ENCODE measurements around the gene EIF4A3. TPM values are rescaled to one million over a fixed set of nuclear protein-coding genes. Genes with fewer than 3 reads are reported as not detected.

The EIF4A3 gene
- total and polyA plus RNA-seq, 10 of the 15 experiments (the other 5 are each of a cell fraction or from before 2014, with no cell fraction given) = 53.3 to 225 (median 103) TPM

DNA sequence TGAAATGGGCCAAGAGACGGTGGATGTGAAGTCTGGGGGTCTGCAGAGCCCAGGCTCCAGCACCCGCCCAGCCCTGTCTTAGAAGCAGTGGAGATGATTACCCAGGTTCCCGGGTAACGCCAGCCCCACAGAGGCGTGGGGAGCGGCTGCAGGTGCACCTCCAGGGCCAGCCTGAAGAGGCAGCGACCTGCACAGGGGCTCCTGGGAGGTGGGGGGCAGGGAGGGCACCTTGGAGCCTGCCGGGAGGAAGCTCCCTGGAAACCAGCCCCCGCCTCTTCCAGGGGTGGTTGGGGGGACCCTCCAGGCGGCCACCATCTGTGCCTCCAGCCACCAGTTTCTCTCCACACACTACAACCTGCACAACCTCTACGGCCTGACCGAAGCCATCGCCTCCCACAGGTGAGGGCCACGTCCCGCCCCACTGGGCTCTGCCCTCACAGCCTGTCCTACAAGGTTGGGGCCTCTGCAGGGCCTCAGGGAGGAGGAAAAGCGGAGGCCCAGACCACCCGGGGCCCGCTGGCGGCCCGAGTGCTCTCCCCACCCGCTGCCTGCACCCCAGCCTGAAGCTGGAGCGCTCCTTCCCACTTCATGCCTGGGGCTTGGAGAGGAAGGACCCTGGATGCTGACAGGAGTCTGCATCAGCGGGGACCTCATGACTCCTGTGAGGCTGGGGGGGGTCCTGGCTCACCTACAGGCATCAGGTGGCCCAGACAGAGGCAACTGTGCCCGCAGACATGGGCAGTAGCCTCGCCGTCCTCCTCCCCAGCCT is 35.0 kb downstream of the EIF4A3 start:
- POLR2A ChIA-PET = interaction anchor here (0.6 kb wide), 1 partner anchor 1677 kb away, joined by 3 read pairs; no protein-coding TSS in a partner anchor
- Histone ChIP-seq H3K4me1 (ENCODE audit: control insufficient read depth, insufficient read depth, low read length) (no peaks in the 10 kb centered on the region), H3K79me2 (ENCODE audit: control insufficient read depth, insufficient read depth, low read length) (no peaks in the 10 kb centered on the region), H3K9me3 (replicated peaks; ENCODE audit: control insufficient read depth, insufficient read depth, low read length) (no peaks in the 10 kb centered on the region; the same call in 2 of the 3 replicates), H3K9ac (ENCODE audit: control insufficient read depth, insufficient read depth, low read length) (no peak overlapping the region), H4K20me1 (ENCODE audit: control insufficient read depth, insufficient read depth) (no peaks in the 10 kb centered on the region; the same call in 1 of the 2 replicates), H3K27ac (ENCODE audit: control insufficient read depth, insufficient read depth) (no peak overlapping the region), H2AFZ (ENCODE audit: control insufficient read depth, low read depth, low read length) (no peak overlapping the region), H3K4me3 (no peak overlapping the region), H3K27me3 (replicated peaks in 1 of 2; ENCODE audit: control insufficient read depth in 2 of 2, insufficient read depth in 2 of 2, low read length in 1 of 2) (peaks cover 0 to 3% of the 10 kb centered on the region in 2 experiments; a peak in 2 of 4 replicates), H3K36me3 (ENCODE audit: control insufficient read depth in 2 of 2, insufficient read depth in 2 of 2, low read length in 1 of 2) (no peaks in the 10 kb centered on the region), H3K4me2 (ENCODE audit: control insufficient read depth, insufficient read depth) (no peak overlapping the region)
- no peak for DNase-seq (ENCODE audit: low read depth, low spot score)
- 39% methylated on average over 25 of the region's 26 CpGs for WGBS (ENCODE audit: insufficient coverage, insufficient replicate concordance, low lambda C conversion rate, missing lambda C conversion rate)
- SMC1A ChIA-PET (ENCODE audit: uncharacterized antibody, unreplicated experiment) = no interaction called here
- BruUV-seq (replicated peaks) = no TSS peak
- CTCF ChIA-PET = no interaction called here
- intact Hi-C loops (cut with micrococcal nuclease; ENCODE audit: unreplicated experiment) = no loop called here
- RAD21 ChIA-PET (ENCODE audit: unreplicated experiment) = no interaction called here
- no peak for FAIRE-seq
- in situ Hi-C loops (cut with MboI) = no loop called here
- no peak for TF ChIP-seq REST (IDR thresholded peaks at IDR 0.05; ENCODE audit: low read depth, low read length)
- no peak for TF ChIP-seq IRF5 (IDR thresholded peaks at IDR 0.05; ENCODE audit: borderline replicate concordance)
- TF ChIP-seq NFYB (IDR thresholded peaks at IDR 0.05; ENCODE audit: insufficient read depth, low read depth, low read length) = no peak
- TF ChIP-seq HSF1 (IDR thresholded peaks at IDR 0.05; ENCODE audit: low read depth, low read length) = no peak
- no peak for TF ChIP-seq ZBED1 (IDR thresholded peaks at IDR 0.05; ENCODE audit: borderline replicate concordance)
- TF ChIP-seq CREM (IDR thresholded peaks at IDR 0.05; ENCODE audit: low read depth) = no peak
- no peak for TF ChIP-seq BHLHE40 (IDR thresholded peaks at IDR 0.05; ENCODE audit: borderline replicate concordance in 1 of 2, low read depth in 2 of 2, low read length in 1 of 2)
- TF ChIP-seq, protein P1, sequence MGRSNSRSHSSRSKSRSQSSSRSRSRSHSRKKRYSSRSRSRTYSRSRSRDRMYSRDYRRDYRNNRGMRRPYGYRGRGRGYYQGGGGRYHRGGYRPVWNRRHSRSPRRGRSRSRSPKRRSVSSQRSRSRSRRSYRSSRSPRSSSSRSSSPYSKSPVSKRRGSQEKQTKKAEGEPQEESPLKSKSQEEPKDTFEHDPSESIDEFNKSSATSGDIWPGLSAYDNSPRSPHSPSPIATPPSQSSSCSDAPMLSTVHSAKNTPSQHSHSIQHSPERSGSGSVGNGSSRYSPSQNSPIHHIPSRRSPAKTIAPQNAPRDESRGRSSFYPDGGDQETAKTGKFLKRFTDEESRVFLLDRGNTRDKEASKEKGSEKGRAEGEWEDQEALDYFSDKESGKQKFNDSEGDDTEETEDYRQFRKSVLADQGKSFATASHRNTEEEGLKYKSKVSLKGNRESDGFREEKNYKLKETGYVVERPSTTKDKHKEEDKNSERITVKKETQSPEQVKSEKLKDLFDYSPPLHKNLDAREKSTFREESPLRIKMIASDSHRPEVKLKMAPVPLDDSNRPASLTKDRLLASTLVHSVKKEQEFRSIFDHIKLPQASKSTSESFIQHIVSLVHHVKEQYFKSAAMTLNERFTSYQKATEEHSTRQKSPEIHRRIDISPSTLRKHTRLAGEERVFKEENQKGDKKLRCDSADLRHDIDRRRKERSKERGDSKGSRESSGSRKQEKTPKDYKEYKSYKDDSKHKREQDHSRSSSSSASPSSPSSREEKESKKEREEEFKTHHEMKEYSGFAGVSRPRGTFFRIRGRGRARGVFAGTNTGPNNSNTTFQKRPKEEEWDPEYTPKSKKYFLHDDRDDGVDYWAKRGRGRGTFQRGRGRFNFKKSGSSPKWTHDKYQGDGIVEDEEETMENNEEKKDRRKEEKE (IDR thresholded peaks at IDR 0.05) = no peak
- TF ChIP-seq FOXM1 (IDR thresholded peaks at IDR 0.05; ENCODE audit: low read depth, low read length) = no peak
- TF ChIP-seq RUNX3 (IDR thresholded peaks at IDR 0.05; ENCODE audit: low read length) = no peak
- no peak for TF ChIP-seq CREB1 (IDR thresholded peaks at IDR 0.05; ENCODE audit: low read depth)
- TF ChIP-seq RAD51 (IDR thresholded peaks at IDR 0.05) = no peak
- no peak for TF ChIP-seq WRNIP1 (IDR thresholded peaks at IDR 0.05; ENCODE audit: borderline replicate concordance, low read depth, low read length)
- peak; percentile 52; the same call in 2 of the 3 replicates for ATAC-seq
